Adrenal gland (tissue), 12 donors: ENCODE results near the gene AQP5. TPM values are rescaled to one million over a fixed set of nuclear protein-coding genes. Genes with fewer than 3 reads are reported as not detected.

Experiments used
- DNase-seq, 7 donors: peaks; one replicate each; pipeline ENCODE4 v3.0.0-alpha.2; 2019 to 2020
- H3K27ac ChIP-seq, 5 donors: fragments of 200-600 bp; sonication (generic) in 4 of 5; 1 replicate in 3 of 5; 2 replicates in 2 of 5; pipeline versions ENCODE4 v1.5.1 to v1.8.0; 2016 to 2020; ENCODE audit warnings: mild to moderate bottlenecking in 1 of 5
- H3K27me3 ChIP-seq: fragments of 200-600 bp; 2 replicates; pipeline ENCODE4 v1.8.0; 2021
- H3K36me3 ChIP-seq, 2 donors: fragments of 200-600 bp; replicated peaks in 1 of 2; 1 replicate in 1 of 2; 2 replicates in 1 of 2; pipeline versions ENCODE4 v1.5.1 to v1.8.0; 2018 to 2022
- H3K4me1 ChIP-seq, 2 donors: fragments of 200-600 bp; replicated peaks in 1 of 2; 1 replicate in 1 of 2; 2 replicates in 1 of 2; pipeline versions ENCODE4 v1.5.1 to v1.8.0; 2018 to 2021
- H3K4me3 ChIP-seq, 4 donors: fragments of 200-600 bp; sonication (generic) in 3 of 4; one replicate each; pipeline ENCODE4 v1.5.1; 2016 to 2018
- H3K9me3 ChIP-seq, 3 donors: fragments of 200-600 bp; sonication (generic) in 1 of 3; replicated peaks in 1 of 3; 1 replicate in 2 of 3; 2 replicates in 1 of 3; pipeline versions ENCODE4 v1.5.1 to v1.8.0; 2016 to 2021
- POLR2A ChIP-seq, 2 donors: fragments of 450-650 bp; IDR thresholded peaks; one replicate each; pipeline ENCODE4 v1.6.1; 2017; ENCODE audit warnings: antibody characterized with exemption in 2 of 2, mild to moderate bottlenecking in 2 of 2, moderate library complexity in 1 of 2
- WGBS, 4 donors: extraction: QIAGEN DNeasy Blood & Tissue Kit in 2 of 4; methylation state at CpG; one replicate each; pipeline versions ENCODE4 v1.1.5 to v1.1.7; 2013 to 2017; 5-methylcytosine and 5-hydroxymethylcytosine counted together
- intact Hi-C, 2 donors: fragments of 100-400 bp; cut with DNase I; formaldehyde crosslinking; loops; one replicate each; pipeline versions ENCODE4 v1.14.1 to v1.15.0; 2022 to 2023
- polyA plus RNA-seq, 3 donors: library from polyadenylated mRNA; stranded (reverse); fragments of 200-250 nt in 2 of 3; fragments of 350-450 nt in 1 of 3; fragmentation: Illumina TruSeq in 1 of 3; extraction: RNeasy Lipid Tissue Mini Kit (QIAGEN cat#74804) in 1 of 3; gene quantifications; one replicate each; pipeline ENCODE4 v1.2.3, GENCODE V29; 2013 to 2014
- total RNA-seq, 9 donors: library from RNA; depleted of rRNA in 4 of 9; stranded (reverse); fragments of >200 nt in 4 of 9; fragments of 120-200 nt in 1 of 9; fragmentation: NEBNext Ultra II Directional in 1 of 9; extraction: Animal tissue kit (Norgen Biotek cat#: 25700) in 1 of 9; gene quantifications; one replicate each; pipeline versions ENCODE4 v1.1.0 to v1.2.4, GENCODE V29; 2013 to 2023
- TF ChIP-seq, protein P1 (sequence below), 6 experiments: fragments of 450-650 bp in 4 of 6; fragments of 200-600 bp in 2 of 6; sonication (generic) in 1 of 6; IDR thresholded peaks; 1 replicate in 5 of 6; 2 replicates in 1 of 6; pipeline versions ENCODE4 v1.5.1 to v1.8.0; 2016 to 2021; ENCODE audit warnings: antibody characterized with exemption in 6 of 6, mild to moderate bottlenecking in 2 of 6, moderate library complexity in 1 of 6
- donor health status: healthy with polysubstance abuse.
- donor health status: Bipolar disorder and iron deficiency.
- donor health status: DM: yes; HTN: yes; CAD: no.
- donor health status: DM: no; HTN: no; CAD: no.
- donor health status: DM: no; HTN: no; CAD: no.
- donor health status: DM: yes; HTN: yes; CAD: no.

AQP5 gene
- total and polyA plus RNA-seq, 12 donors, result 0.22 to 2.6 (median 0.84) TPM; not detected in 1

DNA sequence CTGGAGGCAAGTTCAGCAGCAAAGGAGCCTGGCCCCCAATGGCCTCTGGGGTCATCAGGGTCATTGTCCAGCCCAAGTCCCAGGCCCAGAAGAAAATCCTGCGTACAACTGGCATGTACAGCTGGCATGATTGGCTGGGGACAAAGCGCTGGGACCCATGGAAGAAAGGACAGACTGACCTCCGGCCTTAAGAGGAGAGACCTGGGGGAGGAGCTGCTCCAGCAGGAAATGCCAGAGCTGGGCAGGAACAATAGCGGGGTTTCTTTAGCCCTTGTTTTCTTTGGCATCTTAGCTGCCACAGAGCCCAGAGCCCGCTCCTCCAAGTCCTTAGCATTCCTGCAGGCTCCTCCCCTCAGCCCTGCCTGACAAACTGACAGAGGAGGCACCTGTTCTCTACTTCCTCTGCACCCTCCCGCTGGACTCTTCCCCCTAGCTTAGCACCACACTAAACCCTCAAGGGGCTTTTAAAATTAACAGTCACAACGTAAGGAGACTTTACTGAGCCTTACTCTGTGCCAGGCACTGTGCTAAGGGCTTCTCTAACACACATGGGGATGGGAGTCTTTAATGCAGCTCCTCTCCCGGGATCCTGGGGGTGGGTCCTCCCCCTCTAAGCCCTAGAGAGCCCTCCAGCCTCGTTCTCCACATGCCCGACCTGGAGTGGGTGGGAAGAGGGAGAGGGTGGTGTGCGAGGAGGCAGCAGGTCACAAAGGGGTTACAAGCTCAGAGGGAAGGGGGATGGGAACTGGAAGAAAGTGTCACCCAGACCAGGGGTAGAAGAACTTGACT, 1.8 kb upstream of the AQP5 start:
- H3K27ac ChIP-seq, result peak overlapping the region in 1 of 5 donors; percentile 44
- peaks cover 9% of the 10 kb centered on the region for H3K27me3 ChIP-seq
- no peaks in the 10 kb centered on the region for H3K9me3 ChIP-seq
- DNase-seq, result no peak
- no peaks in the 10 kb centered on the region for H3K36me3 ChIP-seq
- 44 to 54% (median 45%) methylated on average over 10 to 11 of the region's 11 CpGs for WGBS, 4 donors
- intact Hi-C loops, result loop anchor here in 1 of 2 donors (10.0 kb wide), 1 partner anchor 95 kb away; no protein-coding TSS in a partner anchor
- H3K4me3 ChIP-seq, result no peak overlapping the region
- H3K4me1 ChIP-seq, result peaks cover 0 to 4% of the 10 kb centered on the region in 2 donors
- no peak for TF ChIP-seq POLR2A (IDR thresholded peaks at IDR 0.05)
- TF ChIP-seq, protein P1, sequence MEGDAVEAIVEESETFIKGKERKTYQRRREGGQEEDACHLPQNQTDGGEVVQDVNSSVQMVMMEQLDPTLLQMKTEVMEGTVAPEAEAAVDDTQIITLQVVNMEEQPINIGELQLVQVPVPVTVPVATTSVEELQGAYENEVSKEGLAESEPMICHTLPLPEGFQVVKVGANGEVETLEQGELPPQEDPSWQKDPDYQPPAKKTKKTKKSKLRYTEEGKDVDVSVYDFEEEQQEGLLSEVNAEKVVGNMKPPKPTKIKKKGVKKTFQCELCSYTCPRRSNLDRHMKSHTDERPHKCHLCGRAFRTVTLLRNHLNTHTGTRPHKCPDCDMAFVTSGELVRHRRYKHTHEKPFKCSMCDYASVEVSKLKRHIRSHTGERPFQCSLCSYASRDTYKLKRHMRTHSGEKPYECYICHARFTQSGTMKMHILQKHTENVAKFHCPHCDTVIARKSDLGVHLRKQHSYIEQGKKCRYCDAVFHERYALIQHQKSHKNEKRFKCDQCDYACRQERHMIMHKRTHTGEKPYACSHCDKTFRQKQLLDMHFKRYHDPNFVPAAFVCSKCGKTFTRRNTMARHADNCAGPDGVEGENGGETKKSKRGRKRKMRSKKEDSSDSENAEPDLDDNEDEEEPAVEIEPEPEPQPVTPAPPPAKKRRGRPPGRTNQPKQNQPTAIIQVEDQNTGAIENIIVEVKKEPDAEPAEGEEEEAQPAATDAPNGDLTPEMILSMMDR (IDR thresholded peaks at IDR 0.05), result no peak

GRCh38 chr12:49960474-49961110, 1.1 kb upstream of the AQP5 start:
- no peak overlapping the region for H3K4me3 ChIP-seq
- WGBS, 4 donors, result 34 to 60% (median 50%) methylated on average over 7 to 13 of the region's 13 CpGs

GRCh38 chr12:49961993-49962764, 507 bp downstream of the AQP5 start:
- Histone ChIP-seq H3K27me3 (no peaks in the 10 kb centered on the region), H3K4me3 (no peak overlapping the region)

More at GRCh38 chr12:49960474-49961110, 1.1 kb upstream of the AQP5 start:
- no peak for TF ChIP-seq POLR2A (IDR thresholded peaks at IDR 0.05)
- TF ChIP-seq, protein P1 (IDR thresholded peaks at IDR 0.05), result no peak
- peaks cover 2% of the 10 kb centered on the region for H3K27me3 ChIP-seq
- no peaks in the 10 kb centered on the region for H3K9me3 ChIP-seq
- intact Hi-C loops, result loop anchor here in 1 of 2 donors (10.0 kb wide), 1 partner anchor 96 kb away; no protein-coding TSS in a partner anchor
- H3K36me3 ChIP-seq, result no peaks in the 10 kb centered on the region
- no peak for DNase-seq
- peaks cover 0 to 4% of the 10 kb centered on the region in 2 donors for H3K4me1 ChIP-seq
- no peak overlapping the region for H3K27ac ChIP-seq

More at GRCh38 chr12:49961993-49962764, 507 bp downstream of the AQP5 start:
- Histone ChIP-seq H3K27ac (peak overlapping the region in 1 of 5 donors; percentile 34), H3K36me3 (no peaks in the 10 kb centered on the region), H3K4me1 (peaks cover 0 to 7% of the 10 kb centered on the region in 2 donors), H3K9me3 (no peaks in the 10 kb centered on the region)
- 60 to 80% (median 72%) methylated on average over 17 to 37 of the region's 37 CpGs for WGBS, 4 donors
- intact Hi-C loops, result loop anchor here in 1 of 2 donors (10.0 kb wide), 1 partner anchor 97 kb away; no protein-coding TSS in a partner anchor
- TF ChIP-seq, protein P1 (IDR thresholded peaks at IDR 0.05), result no peak
- no peak for TF ChIP-seq POLR2A (IDR thresholded peaks at IDR 0.05)
- no peak for DNase-seq
